Measurements from ENCODE around the gene DIP2C.
A peak's percentile ranks its signal among the peaks of the same experiment; 100 is the strongest.
"Not testable (repeated sequence)": the region's sequence is repeated elsewhere in the genome, so short reads cannot be mapped to it uniquely, and the experiment has no call there.

DIP2C gene

DNA sequence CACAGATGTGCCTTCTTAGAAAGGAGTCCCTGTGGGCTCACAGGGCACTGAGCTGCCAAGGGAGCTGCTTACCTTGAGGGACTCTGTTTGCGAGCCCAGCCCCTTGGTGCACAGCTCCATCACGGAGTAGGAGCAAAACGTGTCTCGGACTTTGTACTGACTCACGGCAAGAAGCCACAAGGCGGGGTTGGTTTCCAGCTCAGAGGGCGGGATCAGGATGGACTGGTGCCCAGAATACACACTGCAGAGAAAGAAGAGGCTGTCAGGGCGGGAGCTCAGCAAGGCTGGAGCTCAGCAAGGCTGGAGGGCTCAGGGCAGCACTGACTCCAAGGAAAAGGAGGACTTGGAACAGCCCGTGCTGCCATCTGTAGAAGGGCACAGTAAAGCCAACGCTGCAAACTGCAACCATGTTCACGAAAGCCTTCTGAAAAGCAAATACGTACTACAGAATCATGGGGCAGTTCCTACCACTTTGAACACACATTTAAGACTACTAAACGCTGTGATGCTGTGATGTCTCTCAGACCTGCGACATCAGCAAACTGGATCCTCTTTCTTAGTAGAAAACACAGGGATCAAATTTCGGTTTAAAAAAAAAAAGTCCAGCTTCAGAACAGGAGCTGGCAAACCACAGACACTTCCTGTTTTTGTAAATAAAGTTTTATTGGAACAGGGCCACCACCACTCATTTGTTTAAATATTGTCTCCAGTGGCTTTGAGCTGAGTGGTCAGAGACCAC lies 359.9 kb downstream of the DIP2C start:
- DNase-seq (ENCODE audit: low read depth, low spot score): peak; percentile 77

DNA sequence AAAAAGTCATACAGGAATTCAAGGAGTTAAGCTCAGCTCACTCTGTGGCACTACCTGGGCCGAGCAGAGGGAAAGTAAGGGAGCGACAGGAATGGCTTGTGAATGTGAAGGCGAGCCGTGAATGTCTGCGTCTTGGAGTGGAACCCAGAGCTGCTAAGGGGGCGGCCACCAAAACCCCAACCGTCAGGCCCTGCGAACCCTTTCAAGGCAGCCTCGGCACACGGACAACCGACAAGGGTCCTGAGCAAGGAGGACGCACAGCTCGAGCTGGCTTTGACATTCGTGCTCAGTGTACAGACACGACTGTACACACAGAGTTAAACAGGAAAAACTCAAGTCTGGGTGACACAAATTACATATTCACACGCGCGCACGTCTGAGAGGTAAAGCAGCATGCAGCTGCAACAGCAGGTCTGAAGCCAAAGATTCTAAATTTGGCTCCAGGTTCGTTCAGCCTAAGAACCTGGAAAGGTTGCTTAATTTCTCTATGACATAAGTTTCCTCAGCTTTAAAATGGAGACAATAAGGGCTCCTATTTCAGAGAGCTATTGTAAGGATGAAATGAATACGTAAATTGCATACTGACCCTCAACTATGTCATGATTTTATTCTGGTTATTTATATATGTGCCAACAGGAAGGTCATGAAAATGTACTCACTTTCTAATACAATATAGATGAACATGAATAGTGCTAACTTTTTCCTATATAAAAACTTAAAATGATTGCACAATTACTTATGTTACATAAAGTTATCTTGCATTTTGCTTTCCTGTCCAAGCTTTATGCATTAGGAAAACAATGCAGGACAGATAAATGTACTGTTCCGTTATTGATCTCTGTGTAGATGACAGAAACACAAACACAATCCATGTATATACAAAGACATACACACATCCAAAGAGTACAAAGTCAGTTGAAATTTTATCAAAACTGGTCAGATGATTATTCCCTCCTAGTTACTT lies 361.3 kb downstream of the DIP2C start:
- DNase-seq (ENCODE audit: low read depth, low spot score): no peak

DNA sequence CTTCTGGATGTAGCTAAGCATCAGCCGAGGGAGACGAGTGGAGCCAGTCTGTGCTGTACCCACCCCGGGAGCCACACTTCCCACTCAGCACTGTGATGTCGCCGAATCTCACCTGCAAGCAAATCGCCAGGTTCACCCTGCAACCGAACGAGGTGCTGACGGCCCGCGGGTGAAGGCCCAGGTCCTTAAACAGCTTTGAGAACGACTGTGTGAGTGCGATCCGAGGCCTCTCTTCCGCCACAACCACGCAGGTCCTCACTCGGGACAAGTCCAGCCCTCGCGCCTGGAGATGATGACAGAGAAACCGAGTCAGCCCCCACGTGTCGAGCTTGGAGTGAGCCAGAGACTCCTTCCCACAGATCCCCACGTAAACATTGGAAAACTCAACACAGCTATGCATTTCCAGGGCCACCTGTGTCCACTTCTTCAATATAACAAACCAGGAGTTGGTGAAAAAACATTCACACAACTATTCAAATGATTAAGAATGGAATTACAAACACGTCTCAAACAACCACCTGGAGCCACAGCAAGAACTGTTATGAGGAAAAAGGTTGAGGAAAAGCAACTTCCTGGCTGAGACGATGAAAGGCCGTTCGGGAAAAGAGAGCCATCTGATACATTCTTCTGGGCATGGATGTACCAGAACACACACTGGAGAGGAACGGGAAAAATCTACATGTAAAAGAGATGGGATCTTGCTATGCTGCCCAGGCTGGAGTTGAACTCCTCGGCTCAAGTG lies 362.4 kb downstream of the DIP2C start:
- no peak for DNase-seq (ENCODE audit: low read depth, low spot score)

DNA sequence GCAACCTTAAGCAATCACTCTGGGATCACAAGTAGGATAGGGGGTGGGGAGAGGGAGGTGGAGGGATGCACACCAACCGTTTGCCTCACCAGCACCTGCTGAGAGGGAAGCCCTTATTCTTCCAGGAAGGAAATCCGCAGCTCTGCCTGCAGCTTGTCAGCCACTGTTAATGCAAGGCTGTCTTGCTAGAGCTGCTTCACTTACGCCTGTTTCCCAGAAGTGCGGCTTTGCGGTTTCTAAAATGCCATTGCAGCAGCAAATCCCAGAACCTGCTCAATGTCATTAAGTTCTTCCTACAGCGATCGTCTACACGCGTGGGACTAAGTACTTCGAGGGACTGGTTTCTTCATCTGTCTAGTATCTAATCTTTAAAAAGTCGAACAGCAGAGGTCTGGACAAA lies 363.1 kb downstream of the DIP2C start:
- DNase-seq (ENCODE audit: low read depth, low spot score): no peak

DNA sequence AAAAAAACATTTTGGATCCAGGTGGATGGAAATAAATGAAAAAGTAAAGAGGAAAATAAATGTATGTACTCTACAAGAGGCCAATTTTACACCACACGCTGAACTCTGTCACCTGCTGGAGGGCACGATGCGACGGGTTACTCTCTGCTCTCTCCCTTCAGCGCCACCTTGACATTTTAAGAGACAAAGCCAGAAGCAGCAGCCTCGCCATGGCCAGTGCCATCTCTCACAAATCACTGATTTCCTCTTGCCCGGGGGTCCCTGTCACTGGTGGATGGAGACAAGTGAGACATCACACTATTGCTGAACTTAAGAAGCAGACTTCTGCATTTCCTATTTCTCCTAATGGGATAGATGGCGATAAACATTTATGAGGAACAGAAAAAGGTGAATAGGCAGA lies 364.2 kb downstream of the DIP2C start:
- no peak for DNase-seq (ENCODE audit: low read depth, low spot score)

DNA sequence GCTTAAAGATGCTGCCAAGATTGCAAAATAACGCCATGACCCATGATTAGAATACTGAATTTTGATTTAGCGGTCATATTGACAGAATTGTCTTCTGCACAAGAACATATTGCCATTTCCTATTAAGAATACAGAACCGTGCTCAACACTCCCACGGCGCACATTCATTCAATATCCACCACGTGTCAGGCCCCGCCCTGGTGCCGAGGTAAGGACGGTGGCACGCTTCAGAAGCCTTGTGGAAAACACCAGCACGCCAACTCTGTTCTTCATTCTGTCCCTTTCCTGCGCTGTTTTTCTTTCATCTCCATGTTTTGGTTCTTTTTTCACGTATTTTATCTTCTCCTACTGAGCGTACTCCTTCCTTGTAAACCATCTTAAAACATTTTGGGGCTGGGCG lies 364.9 kb downstream of the DIP2C start:
- DNase-seq (ENCODE audit: low read depth, low spot score): no peak

DNA sequence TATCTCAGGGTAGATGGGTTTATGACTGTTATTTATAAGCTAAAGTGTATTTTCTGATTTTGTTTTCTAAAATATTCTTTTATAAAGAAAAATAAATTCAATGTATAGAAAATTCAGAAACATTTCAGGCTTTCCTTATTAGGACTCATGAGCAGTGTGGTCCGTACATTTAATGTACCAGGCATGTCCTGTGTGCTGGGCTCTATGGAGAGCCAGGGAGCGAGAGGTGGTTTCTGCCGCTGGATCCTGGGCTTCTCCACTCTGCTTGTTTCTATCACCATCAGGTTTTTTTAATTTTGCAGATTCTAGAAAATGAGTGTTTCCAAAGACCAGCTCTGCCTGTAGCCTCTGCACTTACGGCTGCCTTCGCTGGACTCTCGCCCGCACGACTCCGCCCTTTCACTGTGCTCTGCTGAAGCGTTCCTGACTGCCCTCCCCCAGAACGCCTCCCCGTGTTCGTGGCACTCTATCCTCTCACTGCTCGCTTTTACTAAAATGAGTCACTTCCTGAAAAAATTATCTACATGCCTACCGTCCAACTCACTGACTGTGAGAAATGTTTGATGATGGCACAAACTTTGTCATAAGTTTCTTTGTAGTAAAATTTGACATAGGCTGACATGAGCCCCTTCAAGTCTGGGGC lies 365.7 kb downstream of the DIP2C start:
- DNase-seq (ENCODE audit: low read depth, low spot score): no peak

DNA sequence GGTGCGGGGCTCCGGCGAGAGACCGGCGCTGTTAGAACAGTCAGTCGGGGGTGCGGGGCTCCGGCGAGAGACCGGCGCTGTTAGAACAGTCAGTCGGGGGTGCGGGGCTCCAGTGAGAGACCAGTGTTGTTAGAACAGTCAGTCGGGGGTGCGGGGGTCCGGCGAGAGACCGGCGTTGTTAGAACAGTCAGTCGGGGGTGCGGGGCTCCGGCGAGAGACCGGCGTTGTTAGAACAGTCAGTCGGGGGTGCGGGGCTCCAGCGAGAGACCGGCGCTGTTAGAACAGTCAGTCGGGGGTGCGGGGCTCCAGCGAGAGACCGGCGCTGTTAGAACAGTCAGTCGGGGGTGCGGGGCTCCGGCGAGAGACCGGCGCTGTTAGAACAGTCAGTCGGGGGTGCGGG lies 366.4 kb downstream of the DIP2C start:
- not testable (repeated sequence) for DNase-seq (ENCODE audit: low read depth, low spot score)

DNA sequence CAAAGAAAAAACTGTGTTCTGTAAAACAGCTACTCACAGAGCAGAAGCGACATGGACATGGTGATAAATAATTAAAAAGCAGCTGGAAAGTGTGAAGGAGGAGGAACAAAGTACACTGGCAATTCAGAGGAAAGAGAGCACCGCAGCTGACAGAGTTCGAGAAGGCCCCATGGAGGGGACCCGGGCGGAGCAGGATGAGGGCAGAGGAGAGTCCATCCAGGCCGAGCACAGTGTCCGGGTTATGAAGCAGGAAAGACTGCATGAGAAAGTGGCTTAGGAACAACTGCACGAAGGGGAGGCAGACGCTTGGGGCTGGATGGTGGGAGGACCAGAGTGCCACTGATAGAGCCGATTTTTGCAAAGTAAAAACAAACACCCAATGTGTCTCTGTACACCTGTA lies 368.7 kb downstream of the DIP2C start:
- no peak for DNase-seq (ENCODE audit: low read depth, low spot score)

DNA sequence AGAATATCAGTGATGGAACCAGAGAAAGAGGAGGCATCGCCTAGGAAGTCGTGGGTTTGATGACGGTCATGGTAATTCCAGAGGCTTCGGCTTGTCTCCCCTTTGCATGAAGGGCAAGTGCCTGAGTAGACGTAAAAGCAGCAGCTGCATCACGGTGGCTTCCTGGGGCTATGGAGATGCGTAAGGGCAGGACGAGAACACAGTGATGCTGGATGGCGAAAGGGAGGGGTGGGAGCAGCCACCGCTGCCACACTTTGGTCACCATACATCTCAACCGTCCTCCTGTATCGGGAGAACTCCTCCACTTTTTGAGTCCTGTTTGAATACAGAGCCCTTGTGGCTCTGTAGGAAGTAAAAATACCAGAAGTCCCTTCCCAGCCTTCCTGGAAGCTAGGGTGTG lies 371.5 kb downstream of the DIP2C start:
- DNase-seq (ENCODE audit: low read depth, low spot score): no peak

DNA sequence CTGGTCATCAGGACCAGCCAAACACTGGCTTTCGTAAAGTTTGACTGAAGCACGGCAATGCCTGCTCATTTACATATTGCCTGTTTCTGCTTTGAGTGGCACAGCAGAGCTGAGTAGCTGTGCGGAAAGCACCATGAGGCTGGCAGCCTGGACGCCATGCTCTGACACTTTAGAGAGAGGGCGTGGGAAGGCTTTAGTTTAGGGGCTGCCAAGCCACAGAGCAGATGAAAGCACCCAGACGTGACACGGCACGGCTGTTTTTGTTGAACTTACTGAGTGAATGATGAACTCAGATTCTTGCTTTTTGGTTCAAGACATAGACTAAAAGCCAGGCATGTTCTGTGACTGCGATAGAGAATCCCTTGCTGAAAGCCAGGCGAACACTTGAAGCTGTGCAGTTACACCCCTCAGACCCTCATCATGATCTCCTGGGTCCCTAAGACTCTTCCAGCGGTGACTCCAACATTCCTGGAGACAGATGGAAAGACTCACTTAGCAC lies 372.1 kb downstream of the DIP2C start:
- DNase-seq (ENCODE audit: low read depth, low spot score): no peak

DNA sequence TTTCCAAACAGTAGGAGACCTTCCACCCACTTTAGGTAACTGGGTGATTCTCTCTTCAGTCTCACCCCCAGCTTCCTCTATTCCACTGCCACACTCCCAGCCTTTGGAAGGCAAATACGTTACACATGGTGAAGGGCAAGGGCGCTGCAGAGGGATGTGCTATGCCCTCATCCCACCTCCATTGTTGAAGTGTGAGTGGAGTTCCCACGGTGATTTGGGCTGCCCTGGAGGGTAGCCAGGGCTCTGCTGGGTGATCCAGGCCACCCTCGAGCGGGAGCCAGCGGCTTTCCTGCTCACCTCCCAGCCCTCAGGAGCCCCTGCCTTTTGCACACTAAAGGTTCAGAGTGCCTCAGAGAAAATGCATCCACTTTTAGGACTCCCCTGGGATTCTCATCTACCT lies 373.1 kb downstream of the DIP2C start:
- DNase-seq (ENCODE audit: low read depth, low spot score): no peak

DNA sequence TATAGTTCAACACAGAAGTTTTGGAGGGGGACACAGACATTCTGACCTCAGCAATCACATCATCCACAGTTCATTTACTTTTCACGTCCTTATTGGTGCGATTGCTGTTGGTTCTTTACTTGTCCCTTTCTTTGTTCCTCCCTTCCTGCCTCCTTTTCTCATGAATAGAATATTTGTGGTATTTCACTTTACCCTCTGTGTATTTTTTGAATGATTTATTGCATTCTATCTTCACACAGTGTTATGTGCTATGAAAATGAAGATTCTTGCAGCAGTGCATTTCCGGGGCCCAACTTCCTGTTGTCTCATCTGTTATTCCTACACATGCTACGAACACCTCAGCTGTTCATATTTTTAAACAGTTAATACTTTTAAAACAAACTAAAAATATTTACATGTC lies 374.6 kb downstream of the DIP2C start:
- no peak for DNase-seq (ENCODE audit: low read depth, low spot score)

DNA sequence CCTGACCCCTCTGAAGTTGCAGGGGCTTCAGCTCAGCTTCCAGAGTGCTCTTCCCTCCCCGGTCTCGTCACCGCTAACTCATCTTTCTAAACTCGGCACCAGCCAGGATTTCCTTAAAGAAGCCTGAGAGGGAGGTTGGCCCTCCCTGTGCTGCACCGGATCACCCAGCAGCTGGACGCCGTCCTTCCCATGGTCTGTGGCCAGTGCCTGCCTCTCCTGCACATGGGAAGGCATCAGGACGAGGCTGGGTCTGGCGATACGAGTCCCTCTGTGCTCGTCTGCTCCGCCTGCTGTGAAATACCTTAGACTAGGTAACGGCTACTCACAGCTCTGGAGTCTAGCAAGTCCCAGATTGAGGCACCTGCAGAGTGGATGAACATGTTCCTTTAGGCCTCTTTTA lies 375.1 kb downstream of the DIP2C start:
- no peak for DNase-seq (ENCODE audit: low read depth, low spot score)

DNA sequence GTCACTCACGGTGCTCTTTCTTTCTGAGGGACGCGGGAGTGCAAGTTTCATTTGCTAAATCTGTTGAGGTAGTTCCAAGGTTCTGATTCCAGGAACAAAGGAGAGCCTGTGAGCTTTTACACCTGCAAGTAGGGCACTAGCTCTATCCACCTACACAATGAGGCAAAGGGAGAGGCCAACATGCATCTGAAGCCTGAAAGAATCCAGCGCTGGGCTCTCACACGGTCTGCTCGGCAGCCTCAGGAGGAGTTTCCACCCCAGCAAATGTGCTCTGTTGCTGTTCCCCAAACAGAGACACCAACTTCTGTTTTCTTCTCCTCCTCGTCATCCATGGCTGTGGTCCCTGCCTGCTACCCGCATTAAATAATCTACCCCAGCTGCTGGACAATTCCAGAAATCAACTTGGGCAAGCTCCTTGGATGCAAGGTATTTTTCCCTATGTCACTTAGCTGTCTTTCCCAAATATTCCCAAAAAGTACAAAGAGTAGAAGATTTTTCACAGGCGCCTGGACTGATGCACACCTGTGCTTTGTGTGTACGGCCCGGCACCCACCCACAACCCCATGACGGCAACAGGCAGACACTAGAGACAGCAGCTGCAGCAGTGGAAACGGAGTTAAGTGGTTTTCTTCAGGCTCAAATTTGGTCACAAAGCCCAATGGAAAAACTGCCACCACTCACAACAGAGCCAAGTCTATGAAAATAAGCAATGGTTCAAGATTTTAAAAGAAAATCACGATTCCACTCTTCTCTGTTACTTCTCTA lies 377.4 kb downstream of the DIP2C start:
- DNase-seq (ENCODE audit: low read depth, low spot score): no peak

DNA sequence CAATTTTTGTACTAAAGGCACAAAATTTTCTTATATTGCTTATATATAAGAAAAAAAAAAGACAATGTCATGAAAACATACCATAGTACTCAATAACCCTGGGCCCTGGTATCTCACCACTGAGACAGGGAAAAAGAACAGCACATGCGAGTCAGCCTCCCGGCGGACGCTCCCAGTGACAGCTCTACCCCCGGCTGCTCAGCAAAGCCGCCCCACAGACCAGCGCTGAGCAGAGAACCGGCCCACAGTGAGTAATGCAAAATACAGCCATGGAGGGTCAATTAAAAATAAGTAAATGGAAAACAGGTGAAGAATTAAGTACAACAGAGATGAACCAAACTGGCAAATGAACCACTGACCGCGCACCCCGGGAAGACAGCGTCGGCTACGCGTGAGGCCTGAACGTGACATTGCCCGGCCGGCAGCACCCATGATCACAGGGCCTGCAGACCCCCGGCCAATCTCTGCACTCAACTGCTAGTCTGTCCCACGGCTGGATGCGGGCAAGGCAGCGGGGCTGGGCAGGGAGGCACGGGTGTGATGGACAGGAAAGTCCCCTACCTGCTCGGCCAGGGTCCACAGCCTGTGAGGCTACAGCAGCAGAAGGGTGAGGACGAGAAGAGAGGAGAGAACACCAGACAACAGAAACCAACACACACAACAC lies 378.4 kb downstream of the DIP2C start:
- DNase-seq (ENCODE audit: low read depth, low spot score): no peak

DNA sequence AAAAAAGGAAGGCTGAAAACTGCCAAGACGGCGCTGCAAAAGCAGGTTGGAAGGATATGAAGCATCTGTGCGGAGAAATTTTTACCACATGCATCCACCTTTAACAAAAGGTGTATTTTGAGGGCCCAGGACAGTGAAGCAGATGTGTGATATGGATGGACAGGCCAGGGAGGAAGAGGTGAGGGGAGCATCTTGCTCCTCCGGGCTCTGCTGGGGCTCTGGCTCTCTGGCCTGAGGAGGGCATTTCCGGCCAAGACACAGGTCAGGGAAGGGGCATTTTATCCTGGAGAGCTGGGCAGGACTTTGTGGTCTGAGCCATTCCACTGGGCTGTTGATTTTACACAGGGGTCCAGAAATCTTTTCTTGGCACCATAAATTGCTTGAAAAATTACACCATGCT lies 379.1 kb downstream of the DIP2C start:
- no peak for DNase-seq (ENCODE audit: low read depth, low spot score)

DNA sequence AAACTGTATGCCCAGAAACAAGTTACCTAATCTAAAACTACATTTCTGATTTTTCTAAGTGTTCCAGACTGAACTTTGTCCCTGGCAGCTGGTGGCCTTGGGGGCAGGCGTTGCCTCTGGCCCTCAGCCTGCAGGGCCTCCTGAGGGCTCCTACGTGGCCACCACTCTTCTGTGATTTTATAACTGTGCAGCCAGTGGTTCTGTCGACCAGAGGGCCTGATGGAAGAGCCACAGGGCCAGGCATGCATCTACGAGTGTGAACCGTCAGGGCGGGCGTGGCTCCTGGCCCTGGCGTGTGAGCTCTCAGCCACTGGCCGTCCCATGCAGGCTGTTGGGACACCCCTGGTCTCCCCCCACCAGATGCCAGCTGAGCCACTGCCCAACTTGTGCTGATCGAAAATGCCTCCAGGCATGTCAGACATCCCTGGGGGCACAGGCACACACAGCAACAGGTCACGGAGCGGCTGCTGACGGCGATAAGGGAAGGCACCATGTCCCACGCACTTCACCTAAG lies 380.8 kb downstream of the DIP2C start:
- DNase-seq (ENCODE audit: low read depth, low spot score): no peak

DNA sequence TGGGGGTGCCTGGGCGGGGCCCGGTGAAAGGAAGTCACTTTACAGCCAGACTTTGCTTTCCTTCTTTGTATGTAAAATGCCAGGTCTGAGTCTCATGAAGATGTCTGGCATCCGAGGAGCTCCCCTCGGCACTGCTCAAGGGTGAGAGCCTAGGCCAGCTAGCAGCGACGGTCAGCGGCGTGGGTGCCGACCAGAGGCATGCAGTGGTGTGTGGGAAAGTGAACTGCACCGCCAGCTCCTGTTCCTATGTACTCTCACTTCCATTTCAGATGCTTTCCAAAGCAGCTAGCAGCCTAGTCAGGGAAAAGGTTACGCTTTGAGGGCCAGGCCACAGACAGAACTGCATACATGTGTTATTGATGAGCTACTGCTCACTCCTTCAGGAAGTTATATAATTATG lies 381.4 kb downstream of the DIP2C start:
- DNase-seq (ENCODE audit: low read depth, low spot score): no peak

DNA sequence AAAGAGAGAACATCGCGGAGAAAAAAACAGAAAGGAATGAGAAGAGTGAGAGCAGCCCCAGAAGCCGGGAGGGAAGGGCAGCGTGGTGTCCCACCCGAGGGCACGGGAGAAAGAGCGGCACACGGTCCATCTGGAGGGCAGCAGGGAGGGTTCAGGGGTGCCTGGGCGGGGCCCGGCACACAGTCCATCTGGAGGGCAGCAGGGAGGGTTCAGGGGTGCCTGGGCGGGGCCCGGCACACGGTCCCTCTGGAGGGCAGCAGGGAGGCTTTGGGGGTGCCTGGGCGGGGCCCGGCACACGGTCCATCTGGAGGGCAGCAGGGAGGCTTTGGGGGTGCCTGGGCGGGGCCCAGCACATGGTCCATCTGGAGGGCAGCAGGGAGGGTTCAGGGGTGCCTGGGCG lies 381.8 kb downstream of the DIP2C start:
- no peak for DNase-seq (ENCODE audit: low read depth, low spot score)

Measured in ELF-1 (cell line).